HCT116 (cell line): ENCODE measurements around the gene SEC14L1. TPM values are rescaled to one million over a fixed set of nuclear protein-coding genes. Genes with fewer than 3 reads are reported as not detected.

Source experiments
- ATAC-seq: fragments of 200-7000 bp; cut with Tn5 transposase; 2 replicates; pipeline ENCODE4 v1.9.1; 2020; ENCODE audit warnings: mild to moderate bottlenecking, moderate library complexity
- BruUV-seq: library from RNA; stranded (reverse); fragments of 400-500 nt; replicated peaks from 2 replicates; lab custom pipeline; 2021; lab: Mats Ljungman, UMichigan
- CTCF ChIA-PET: fragments of 300-600 bp; sonication (Branson Sonifier 250); formaldehyde crosslinking; loops from one replicate; lab custom pipeline; 2021; ENCODE audit warnings: antibody characterized with exemption; lab: Charles Lee
- POLR2A ChIA-PET: fragments of 300-600, 350-600 bp; sonication (Branson Sonifier 250); formaldehyde crosslinking; loops from one replicate; lab custom pipeline; 2021; ENCODE audit warnings: antibody characterized with exemption; lab: Charles Lee
- RAD21 ChIA-PET, 2 experiments: fragments of 300-600 bp; sonication (Branson Sonifier 250); formaldehyde crosslinking; loops; one replicate each; lab custom pipeline; 2023; ENCODE audit warnings: low total read pairs in 2 of 2; ENCODE audit not compliant: uncharacterized antibody in 2 of 2, unreplicated experiment in 2 of 2, low non-redundant PET in 1 of 2; lab: Charles Lee
- DNase-seq: peaks from one replicate; pipeline ENCODE4 v3.0.0-alpha.2; 2010; ENCODE audit warnings: low read depth, low spot score
- H2AFZ ChIP-seq: fragments of 200-600 bp; shearing (Covaris generic), sonication (generic); 2 replicates; pipeline ENCODE4 v1.6.1; 2017; ENCODE audit warnings: low read depth, mixed run types, mixed read lengths, antibody characterized with exemption, low read length; ENCODE audit not compliant: poor library complexity, severe bottlenecking
- H3K27ac ChIP-seq: 2 replicates; pipeline ENCODE4 v1.5.1; 2012; ENCODE audit warnings: low read depth, low read length
- H3K27me3 ChIP-seq: fragments of 200-600 bp; sonication (generic); 2 replicates; pipeline ENCODE4 v1.6.1; 2016; ENCODE audit warnings: mixed run types, low read length, mixed read lengths; ENCODE audit not compliant: insufficient read depth
- H3K36me3 ChIP-seq, 2 experiments: fragments of 200-500 bp in 1 of 2; fragments of 200-600 bp in 1 of 2; sonication (Bioruptor generic) in 1 of 2; sonication (generic) in 1 of 2; 2 replicates each; pipeline versions ENCODE4 v1.5.1 to v1.6.1; 2014 to 2016; ENCODE audit warnings: low read length in 2 of 2, inconsistent platforms in 1 of 2, mixed read lengths in 1 of 2, mixed run types in 1 of 2; ENCODE audit not compliant: insufficient read depth in 2 of 2, control insufficient read depth in 1 of 2
- H3K4me1 ChIP-seq, 2 experiments: fragments of 200-600 bp in 1 of 2; sonication (generic) in 1 of 2; 2 replicates each; pipeline versions ENCODE4 v1.5.1 to v1.6.1; 2012 to 2017; ENCODE audit warnings: low read length in 2 of 2, inconsistent platforms in 1 of 2, mild to moderate bottlenecking in 1 of 2, mixed read lengths in 1 of 2, mixed run types in 1 of 2, moderate library complexity in 1 of 2; ENCODE audit not compliant: insufficient read depth in 2 of 2, control insufficient read depth in 1 of 2
- H3K4me2 ChIP-seq: fragments of 200-600 bp; sonication (generic); 2 replicates; pipeline ENCODE4 v1.6.1; 2017; ENCODE audit warnings: mixed run types, low read length, mixed read lengths
- H3K4me3 ChIP-seq, 2 experiments: fragments of 200-600 bp in 1 of 2; sonication (generic) in 1 of 2; replicated peaks in 1 of 2; 2 replicates each; pipeline ENCODE4 v1.5.1; 2011 to 2016; ENCODE audit warnings: low read length in 2 of 2, control low read depth in 1 of 2, low read depth in 1 of 2, mild to moderate bottlenecking in 1 of 2, mixed read lengths in 1 of 2, mixed run types in 1 of 2
- H3K79me2 ChIP-seq: fragments of 200-600 bp; sonication (generic); 2 replicates; pipeline ENCODE4 v1.6.1; 2017; ENCODE audit warnings: mild to moderate bottlenecking, mixed run types, low read length, moderate library complexity, mixed read lengths; ENCODE audit not compliant: insufficient read depth
- H3K9ac ChIP-seq: fragments of 200-600 bp; sonication (generic); 2 replicates; pipeline ENCODE4 v1.6.1; 2016; ENCODE audit warnings: low read length, mixed read lengths
- H3K9me2 ChIP-seq: fragments of 200-600 bp; sonication (generic), shearing (Covaris generic); 2 replicates; pipeline ENCODE4 v1.6.1; 2017; ENCODE audit warnings: mixed run types, mild to moderate bottlenecking, moderate library complexity; ENCODE audit not compliant: insufficient read depth
- H3K9me3 ChIP-seq, 2 experiments: fragments of 200-500 bp in 1 of 2; fragments of 200-600 bp in 1 of 2; sonication (Bioruptor generic) in 1 of 2; sonication (generic) in 1 of 2; 2 replicates each; pipeline ENCODE4 v1.6.1; 2014 to 2017; ENCODE audit warnings: low read length in 2 of 2, mixed read lengths in 2 of 2, inconsistent platforms in 1 of 2, low read depth in 1 of 2, mild to moderate bottlenecking in 1 of 2, mixed run types in 1 of 2, moderate library complexity in 1 of 2; ENCODE audit not compliant: control insufficient read depth in 1 of 2, insufficient read depth in 1 of 2
- H4K20me1 ChIP-seq: fragments of 200-600 bp; sonication (generic), shearing (Covaris generic); 2 replicates; pipeline ENCODE4 v1.6.1; 2017; ENCODE audit warnings: mixed run types, mild to moderate bottlenecking, moderate library complexity; ENCODE audit not compliant: insufficient read depth
- CBX3 ChIP-seq: IDR thresholded peaks from 2 replicates; pipeline ENCODE4 v1.6.1; 2012; ENCODE audit warnings: low read depth
- EGR1 ChIP-seq: IDR thresholded peaks from 2 replicates; pipeline ENCODE4 v1.6.1; 2012; ENCODE audit warnings: low read depth
- EZH2 ChIP-seq: fragments of 200-600 bp; sonication (generic); IDR thresholded peaks from 2 replicates; pipeline ENCODE4 v1.6.1; 2017; ENCODE audit warnings: antibody characterized with exemption, mixed run types
- JUND ChIP-seq: IDR thresholded peaks from 2 replicates; pipeline ENCODE4 v1.6.1; 2012
- POLR2AphosphoS5 ChIP-seq: IDR thresholded peaks from 2 replicates; pipeline ENCODE4 v1.6.1; 2011; ENCODE audit warnings: mild to moderate bottlenecking, low read depth, low read length, moderate library complexity
- RAD21 ChIP-seq: IDR thresholded peaks from 2 replicates; pipeline ENCODE4 v1.6.1; 2012; ENCODE audit warnings: low read depth, mild to moderate bottlenecking
- YY1 ChIP-seq: IDR thresholded peaks from 2 replicates; pipeline ENCODE4 v1.6.1; 2011; ENCODE audit warnings: low read length, low read depth, moderate library complexity, mild to moderate bottlenecking; ENCODE audit not compliant: insufficient replicate concordance; ENCODE audit errors: extremely low read depth
- ZBTB33 ChIP-seq: IDR thresholded peaks from 2 replicates; pipeline ENCODE4 v1.6.1; 2011; ENCODE audit warnings: mild to moderate bottlenecking, low read length, moderate library complexity; ENCODE audit not compliant: insufficient replicate concordance; ENCODE audit errors: extremely low read depth
- ZFX ChIP-seq: fragments of 450-650 bp; IDR thresholded peaks from 2 replicates; pipeline ENCODE4 v1.6.1; 2017
- intact Hi-C: fragments of 100-400 bp; cut with micrococcal nuclease; formaldehyde crosslinking; loops from 2 replicates; pipeline ENCODE4 v1.10.0; 2022
- total RNA-seq: library from RNA; stranded (reverse); gene quantifications from one replicate; pipeline ENCODE4 v1.2.1, GENCODE V29; 2021; ENCODE audit not compliant: unreplicated experiment

SEC14L1 gene
- total RNA-seq, 1 experiment from 2014 or later, result 59.7 TPM

- no peak overlapping the region for H3K4me3 ChIP-seq
- intact Hi-C loops, result loop anchor here (1.0 to 2.0 kb wide), 2 partner anchors 127 to 282 kb away; no protein-coding TSS in a partner anchor
- H3K9me3 ChIP-seq, result no peaks in the 10 kb centered on the region
- BruUV-seq, result no TSS peak
- H3K27me3 ChIP-seq, result no peaks in the 10 kb centered on the region
- TF ChIP-seq EZH2, result no peak
- TF ChIP-seq POLR2AphosphoS5, result no peak
- no peak for TF ChIP-seq JUND
- TF ChIP-seq RAD21, result no peak
- no peak overlapping the region for H3K27ac ChIP-seq
- no peaks in the 10 kb centered on the region for H4K20me1 ChIP-seq
- no peak overlapping the region for H2AFZ ChIP-seq
- H3K9me2 ChIP-seq, result no peaks in the 10 kb centered on the region
- H3K9ac ChIP-seq, result no peak overlapping the region
- peaks cover 25 to 45% of the 10 kb centered on the region in 2 experiments; a peak in 3 of 4 replicates for H3K36me3 ChIP-seq
- ATAC-seq, result no peak
- no peak overlapping the region for H3K4me2 ChIP-seq
- no peaks in the 10 kb centered on the region for H3K79me2 ChIP-seq
- no peaks in the 10 kb centered on the region for H3K4me1 ChIP-seq
- ChIA-PET CTCF (no interaction called here), RAD21 (no interaction called here), POLR2A (no interaction called here)
- no peak for DNase-seq
Observed at GRCh38 chr17:77213778-77214132, 73.0 kb downstream of the SEC14L1 start.

- H4K20me1 ChIP-seq, result no peaks in the 10 kb centered on the region
- no peaks in the 10 kb centered on the region for H3K79me2 ChIP-seq
- TF ChIP-seq CBX3 (no peak), ZFX (no peak), EGR1 (no peak), ZBTB33 (no peak), YY1 (no peak)
- ATAC-seq (peak; percentile 8; the same call in 1 of the 2 replicates), DNase-seq (no peak)
- H3K9ac ChIP-seq, result no peak overlapping the region
- H3K4me1 ChIP-seq, result no peaks in the 10 kb centered on the region
- no peak overlapping the region for H3K4me3 ChIP-seq
- H2AFZ ChIP-seq, result no peak overlapping the region
- CTCF ChIA-PET, result no interaction called here
- H3K27ac ChIP-seq, result no peak overlapping the region
- no peaks in the 10 kb centered on the region for H3K9me3 ChIP-seq
- H3K36me3 ChIP-seq, result peaks cover 20 to 42% of the 10 kb centered on the region in 2 experiments; a peak in 3 of 4 replicates
- RAD21 ChIA-PET, result interaction anchor here in 1 of 2 experiments (0.8 to 1.0 kb wide), 2 partner anchors 89 to 130 kb away, joined by 3 read pairs; no protein-coding TSS in a partner anchor
- H3K27me3 ChIP-seq, result no peaks in the 10 kb centered on the region
- BruUV-seq, result no TSS peak
- POLR2A ChIA-PET, result no interaction called here
- H3K4me2 ChIP-seq, result no peak overlapping the region
- no peaks in the 10 kb centered on the region for H3K9me2 ChIP-seq
- intact Hi-C loops, result loop anchor here (1.0 to 2.0 kb wide), 2 partner anchors 128 to 281 kb away; no protein-coding TSS in a partner anchor
Observed at GRCh38 chr17:77214328-77214727, 73.6 kb downstream of the SEC14L1 start.
